HG02870 (cell line): ENCODE data around the gene PRMT1.

Experiments used
- ATAC-seq: cut with Tn5 transposase; IDR thresholded peaks from one replicate; pipeline ENCODE4 v1.9.1; 2021; ENCODE audit warnings: mild to moderate bottlenecking, moderate library complexity; ENCODE audit not compliant: unreplicated experiment

The PRMT1 gene

DNA sequence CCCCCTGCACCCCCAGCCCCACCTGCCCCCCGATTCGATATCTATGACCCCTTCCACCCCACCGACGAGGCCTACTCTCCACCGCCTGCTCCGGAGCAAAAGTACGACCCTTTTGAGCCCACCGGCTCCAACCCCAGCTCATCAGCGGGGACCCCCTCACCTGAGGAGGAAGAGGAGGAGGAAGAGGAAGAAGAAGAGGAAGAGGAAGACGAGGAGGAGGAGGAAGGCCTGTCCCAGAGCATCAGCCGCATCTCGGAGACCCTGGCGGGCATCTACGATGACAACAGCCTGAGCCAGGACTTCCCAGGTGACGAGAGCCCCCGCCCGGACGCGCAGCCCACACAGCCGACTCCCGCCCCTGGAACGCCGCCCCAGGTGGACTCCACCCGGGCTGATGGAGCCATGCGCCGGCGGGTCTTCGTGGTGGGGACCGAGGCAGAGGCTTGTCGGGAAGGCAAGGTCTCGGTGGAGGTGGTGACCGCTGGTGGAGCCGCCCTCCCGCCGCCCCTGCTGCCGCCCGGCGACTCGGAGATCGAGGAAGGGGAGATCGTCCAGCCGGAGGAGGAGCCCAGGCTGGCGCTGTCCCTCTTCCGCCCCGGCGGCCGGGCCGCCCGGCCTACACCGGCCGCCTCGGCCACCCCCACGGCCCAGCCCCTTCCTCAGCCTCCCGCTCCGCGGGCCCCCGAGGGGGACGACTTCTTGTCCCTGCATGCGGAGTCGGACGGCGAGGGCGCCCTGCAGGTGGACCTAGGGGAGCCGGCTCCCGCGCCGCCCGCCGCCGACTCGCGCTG, 25.8 kb upstream of the PRMT1 start:
- no peak for ATAC-seq

DNA sequence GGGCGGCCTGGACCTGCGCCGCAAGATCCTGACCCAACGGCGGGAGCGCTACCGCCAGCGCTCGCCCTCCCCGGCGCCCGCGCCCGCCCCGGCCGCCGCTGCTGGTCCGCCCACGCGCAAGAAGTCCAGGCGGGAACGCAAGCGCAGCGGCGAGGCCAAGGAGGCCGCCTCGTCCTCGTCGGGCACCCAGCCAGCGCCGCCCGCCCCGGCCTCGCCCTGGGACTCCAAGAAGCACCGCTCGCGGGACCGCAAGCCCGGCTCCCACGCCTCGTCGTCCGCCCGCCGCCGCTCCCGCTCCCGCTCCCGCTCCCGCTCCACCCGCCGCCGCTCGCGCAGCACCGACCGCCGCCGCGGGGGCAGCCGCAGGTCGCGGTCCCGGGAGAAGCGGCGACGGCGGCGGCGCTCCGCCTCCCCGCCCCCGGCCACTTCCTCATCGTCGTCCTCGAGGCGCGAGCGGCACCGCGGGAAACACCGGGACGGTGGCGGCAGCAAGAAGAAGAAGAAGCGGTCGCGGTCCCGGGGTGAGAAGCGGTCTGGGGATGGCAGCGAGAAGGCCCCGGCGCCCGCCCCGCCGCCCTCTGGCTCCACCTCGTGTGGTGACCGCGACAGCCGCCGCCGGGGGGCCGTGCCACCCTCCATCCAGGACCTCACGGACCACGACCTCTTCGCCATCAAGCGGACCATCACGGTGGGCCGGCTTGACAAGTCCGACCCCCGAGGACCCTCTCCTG, 25.1 kb upstream of the PRMT1 start:
- no peak for ATAC-seq

DNA sequence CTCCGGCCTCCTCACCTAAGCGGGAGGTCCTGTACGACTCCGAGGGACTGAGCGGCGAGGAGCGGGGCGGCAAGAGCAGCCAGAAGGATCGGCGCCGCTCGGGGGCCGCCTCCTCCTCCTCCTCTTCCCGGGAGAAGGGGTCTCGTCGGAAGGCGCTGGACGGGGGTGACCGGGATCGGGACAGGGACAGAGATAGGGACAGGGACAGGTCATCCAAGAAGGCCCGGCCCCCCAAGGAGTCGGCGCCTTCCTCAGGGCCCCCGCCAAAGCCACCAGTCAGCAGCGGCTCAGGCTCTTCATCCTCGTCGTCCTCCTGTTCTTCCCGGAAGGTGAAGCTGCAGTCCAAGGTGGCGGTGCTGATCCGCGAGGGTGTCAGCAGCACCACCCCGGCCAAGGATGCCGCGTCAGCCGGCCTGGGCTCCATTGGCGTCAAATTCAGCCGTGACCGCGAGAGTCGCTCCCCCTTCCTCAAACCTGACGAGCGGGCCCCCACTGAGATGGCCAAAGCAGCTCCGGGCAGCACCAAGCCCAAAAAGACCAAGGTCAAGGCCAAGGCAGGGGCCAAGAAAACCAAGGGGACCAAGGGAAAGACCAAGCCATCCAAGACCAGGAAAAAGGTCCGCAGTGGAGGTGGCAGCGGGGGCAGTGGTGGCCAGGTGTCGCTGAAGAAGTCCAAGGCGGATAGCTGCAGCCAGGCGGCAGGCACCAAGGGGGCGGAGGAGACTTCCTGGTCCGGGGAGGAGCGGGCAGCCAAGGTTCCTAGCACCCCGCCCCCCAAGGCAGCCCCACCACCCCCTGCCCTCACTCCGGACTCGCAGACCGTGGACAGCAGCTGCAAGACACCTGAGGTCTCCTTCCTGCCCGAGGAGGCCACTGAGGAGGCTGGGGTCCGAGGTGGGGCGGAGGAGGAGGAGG, 24.3 kb upstream of the PRMT1 start:
- no peak for ATAC-seq

DNA sequence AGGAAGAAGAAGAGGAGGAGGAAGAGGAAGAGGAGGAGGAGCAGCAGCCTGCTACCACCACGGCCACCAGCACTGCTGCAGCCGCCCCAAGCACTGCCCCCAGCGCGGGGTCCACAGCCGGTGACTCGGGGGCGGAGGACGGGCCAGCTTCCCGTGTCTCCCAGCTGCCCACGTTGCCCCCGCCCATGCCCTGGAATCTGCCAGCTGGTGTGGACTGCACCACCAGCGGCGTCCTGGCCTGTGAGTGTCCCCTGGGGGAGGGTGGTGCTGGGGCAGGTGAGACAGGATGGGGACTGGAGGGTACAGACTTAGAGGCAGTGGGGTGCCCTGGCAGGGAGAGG, 23.6 kb upstream of the PRMT1 start:
- ATAC-seq: no peak

DNA sequence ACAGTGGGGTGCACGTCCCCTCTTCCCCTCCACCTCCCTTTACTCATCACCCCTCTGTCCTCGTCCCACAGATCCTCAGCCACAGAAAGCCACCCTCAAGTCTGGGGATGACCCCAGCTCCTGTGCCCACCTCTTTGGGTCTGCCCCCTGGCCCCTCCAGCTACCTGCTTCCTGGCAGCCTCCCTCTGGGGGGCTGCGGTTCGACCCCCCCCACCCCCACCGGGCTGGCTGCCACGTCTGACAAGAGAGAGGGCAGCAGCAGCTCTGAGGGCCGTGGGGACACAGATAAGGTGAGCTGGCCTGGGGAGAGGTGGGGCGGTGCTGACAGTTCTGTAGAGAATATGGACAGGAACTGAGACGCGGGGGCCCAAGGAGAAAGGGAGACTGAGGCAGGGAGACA, 22.5 kb upstream of the PRMT1 start:
- ATAC-seq: no peak

DNA sequence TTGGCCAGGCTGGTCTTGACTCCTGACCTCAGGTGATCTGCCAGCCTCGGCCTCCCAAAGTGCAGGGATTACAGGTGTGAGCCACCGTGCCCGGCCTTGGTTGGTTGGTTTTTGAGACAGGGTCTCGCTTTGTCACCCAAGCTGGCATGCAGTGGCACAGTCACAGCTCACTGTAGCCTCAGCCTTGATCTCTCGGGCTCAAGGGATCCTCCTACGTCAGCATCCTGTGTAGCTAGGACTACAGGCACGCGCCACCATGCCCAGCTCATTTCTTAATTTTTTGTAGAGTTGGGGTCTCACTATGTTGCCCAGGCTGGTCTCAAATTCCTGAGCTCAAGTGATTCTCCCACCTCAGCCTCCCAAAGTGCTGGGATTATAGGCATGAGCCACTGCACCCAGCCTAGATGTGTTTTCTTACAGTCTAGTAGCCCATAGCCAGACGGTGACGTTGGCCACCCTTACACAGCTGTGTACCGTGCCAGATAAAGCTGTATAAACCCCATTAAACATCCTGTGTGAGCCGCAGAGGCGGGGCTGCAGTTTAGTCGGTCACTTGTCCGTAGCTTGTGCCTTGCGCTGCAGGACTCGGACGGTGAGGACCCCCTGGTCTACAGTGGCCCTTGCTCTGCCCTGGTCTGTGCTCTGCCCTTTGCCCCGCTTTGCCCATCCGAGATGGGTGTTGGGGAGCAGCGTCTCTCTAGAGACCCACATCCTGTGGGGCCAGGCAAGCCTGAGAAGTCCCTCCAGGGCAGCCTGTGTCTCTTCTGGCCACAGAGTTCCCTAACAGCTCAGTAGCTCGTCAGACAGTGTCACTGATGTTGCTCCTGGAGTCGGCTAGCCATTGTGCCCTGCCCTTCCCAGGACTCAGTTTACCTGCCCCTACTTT, 21.3 kb upstream of the PRMT1 start:
- no peak for ATAC-seq

DNA sequence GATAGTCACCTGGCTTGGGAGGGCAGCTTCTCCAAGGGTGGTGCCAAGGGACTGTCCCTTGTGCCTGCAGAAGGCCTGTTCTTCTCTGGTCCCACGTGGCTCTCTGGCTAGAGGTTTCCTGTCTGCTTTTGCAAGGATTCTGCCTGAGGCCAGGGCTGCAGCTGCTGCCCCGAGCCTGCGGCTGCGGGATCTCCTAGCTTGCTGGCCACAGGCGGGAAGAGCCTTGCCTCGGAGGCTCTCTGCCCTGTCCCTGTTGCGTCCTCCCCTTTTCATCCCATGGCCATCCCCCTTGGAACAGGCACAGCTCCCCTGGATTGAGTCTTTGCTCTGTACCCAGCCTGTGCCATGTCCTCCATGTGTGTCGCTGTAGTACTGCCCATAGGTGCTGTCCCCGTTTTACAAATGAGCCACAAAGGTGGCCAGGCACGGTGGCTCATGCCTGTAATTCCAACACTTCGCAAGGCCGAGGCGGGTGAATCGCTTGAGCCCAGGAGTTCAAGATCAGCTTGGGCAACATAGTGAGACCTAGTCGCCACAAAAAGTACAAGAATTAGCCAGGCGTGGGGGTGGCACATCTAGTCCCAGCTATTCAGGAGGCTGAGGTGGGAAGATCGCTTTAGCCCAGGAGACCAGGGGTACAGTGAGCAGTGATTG, 20.5 kb upstream of the PRMT1 start:
- ATAC-seq: no peak

DNA sequence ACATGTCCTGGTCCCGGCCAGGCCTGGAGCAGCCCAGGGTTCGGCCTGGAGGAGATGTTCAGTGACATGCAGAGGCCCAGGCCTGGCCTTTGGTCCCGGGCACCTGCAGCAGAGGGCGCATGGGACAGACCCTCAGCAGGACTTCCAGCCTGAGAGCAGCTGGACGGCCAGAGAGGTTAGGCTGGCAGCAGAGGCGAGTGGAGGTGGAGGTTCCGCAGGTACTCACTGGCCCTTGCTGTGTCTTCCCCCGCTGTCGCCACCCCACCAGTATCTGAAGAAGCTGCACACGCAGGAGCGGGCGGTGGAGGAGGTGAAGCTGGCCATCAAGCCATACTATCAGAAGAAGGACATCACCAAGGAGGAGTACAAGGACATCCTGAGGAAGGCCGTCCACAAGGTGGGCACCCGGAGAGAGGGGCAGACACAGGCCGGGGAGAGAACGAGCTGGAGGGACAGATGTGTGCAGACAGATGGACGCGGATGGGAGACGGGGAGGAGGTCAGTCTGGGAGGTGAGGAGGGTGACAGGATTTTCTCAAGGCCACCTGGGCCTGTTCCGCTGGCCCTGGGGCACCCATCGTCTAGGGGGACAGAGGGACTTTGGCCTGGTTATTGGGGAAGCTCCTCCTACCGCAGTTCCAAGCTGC, 19.5 kb upstream of the PRMT1 start:
- ATAC-seq: no peak

DNA sequence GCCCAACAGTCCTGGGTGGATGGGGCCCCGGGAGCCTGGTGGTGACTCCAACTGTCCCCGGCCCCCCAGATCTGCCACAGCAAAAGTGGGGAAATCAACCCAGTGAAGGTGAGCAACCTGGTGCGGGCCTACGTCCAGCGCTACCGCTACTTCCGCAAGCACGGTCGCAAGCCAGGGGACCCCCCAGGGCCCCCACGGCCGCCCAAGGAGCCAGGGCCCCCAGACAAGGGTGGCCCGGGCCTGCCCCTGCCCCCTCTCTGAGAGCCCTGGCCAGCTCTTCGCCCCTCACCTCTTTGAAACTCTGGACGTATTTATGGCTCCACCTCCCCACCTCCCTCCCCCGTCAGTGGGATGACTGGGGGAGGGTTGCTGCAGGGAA, 18.9 kb upstream of the PRMT1 start:
- ATAC-seq: no peak

DNA sequence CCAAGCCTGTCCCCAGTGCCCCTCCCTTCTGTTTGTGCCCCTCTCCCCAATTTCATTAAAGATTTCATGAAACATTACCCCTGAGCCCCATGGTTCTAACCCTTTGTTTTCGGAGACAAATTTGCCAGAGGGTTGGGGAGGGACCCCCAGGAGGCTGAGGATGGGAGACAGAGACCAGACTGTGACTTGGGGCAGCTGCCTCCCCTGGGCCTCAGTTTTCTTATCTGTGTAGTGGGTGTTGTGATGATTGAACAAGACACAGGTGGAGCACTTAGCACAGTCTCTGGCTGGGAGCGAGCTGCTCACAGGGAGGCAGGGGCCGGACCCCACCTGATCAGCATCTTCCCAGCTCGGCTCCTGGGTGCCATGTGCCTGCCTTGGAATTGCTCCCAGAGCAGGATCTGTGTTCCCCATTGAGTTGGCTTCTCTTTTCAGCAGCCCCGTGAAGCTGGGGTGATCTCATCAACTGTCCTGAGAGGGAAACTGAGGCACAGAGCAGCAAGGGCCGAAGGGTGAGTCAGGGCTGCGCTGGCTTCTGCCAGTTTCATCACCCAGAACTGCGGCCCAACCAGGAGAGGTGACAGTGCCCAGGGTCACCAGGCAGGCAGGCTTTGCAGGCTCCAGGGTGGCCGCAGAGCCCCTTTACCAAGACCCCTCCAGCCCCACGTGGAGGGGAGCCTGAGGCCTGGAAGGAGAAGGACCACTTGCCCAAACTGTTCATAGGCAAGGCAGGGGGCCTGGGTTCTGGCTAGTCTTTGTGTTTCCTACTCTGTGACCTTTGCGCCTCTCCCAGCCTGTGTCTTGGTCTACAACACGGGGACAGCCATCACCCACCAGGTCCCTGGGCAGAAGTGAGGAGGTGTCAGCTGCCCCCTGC, 18.3 kb upstream of the PRMT1 start:
- ATAC-seq: no peak

DNA sequence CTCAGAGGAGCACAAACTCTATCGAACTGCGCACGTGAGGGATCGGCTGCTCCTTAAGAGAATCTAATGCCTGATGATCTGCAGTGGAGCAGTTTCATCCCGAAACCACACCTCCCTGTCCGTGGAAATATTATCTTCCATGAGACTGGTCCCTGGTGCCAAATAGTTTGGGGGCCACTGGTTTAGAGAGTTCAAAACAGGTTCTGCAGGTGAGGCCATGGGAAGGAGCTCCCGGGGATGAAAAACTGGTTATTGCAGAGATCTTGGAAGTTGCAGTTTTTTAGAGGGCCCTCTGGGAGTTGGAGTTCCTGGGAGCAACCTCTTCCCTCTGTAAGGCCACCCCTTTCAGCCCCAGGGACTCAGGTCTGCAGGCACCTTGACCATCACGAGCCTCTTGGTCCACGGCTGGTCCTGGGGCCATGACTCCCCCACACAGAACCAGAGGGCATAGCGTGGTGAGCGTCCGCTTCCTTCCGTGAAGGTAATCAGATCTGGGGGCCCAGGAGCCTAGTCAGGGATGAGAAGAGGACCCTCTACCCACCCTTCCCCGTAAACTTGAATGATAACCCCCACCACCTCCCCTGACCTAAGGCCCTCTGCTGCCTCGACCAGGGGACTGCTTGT, 16.6 kb upstream of the PRMT1 start:
- ATAC-seq: no peak

DNA sequence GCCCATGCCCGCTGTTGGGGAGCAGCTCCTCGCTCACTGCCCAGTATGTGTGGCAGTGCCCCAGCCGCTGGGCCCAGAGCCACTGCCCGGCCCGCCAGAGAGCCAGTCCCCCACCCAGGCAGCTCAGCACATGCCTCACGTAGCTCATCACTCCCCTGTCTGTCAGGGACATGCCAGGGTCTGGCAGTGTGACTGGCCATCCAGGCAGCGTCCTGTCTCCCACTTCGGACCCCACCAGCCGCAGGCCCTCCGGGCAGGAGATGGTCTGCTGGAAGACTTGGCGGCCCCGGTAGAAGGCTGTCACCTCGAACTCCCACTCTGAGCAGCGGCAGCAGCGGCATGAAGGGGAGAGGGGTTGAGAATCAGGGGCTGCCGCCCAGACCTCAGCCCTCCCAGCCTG, 15.1 kb upstream of the PRMT1 start:
- no peak for ATAC-seq

DNA sequence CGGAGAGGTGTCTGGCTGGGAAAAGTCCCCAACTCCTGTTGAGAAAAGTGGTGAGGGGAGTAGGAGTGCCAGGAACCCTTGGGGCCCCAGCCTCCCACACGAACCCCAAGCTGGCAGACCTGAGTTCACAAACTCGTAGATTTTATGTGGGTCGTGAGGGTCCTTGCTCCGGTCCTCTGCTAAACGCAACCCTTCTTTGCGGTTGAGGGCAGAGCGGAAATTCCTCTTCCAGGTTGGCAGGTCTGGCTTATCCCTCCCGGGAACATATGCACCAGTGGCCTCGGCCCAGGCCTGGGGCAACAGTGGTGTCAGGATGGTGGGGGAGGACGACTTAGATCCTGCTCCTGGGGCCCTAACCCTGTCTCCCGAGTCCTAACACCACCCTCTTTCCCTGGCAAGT, 13.8 kb upstream of the PRMT1 start:
- no peak for ATAC-seq

DNA sequence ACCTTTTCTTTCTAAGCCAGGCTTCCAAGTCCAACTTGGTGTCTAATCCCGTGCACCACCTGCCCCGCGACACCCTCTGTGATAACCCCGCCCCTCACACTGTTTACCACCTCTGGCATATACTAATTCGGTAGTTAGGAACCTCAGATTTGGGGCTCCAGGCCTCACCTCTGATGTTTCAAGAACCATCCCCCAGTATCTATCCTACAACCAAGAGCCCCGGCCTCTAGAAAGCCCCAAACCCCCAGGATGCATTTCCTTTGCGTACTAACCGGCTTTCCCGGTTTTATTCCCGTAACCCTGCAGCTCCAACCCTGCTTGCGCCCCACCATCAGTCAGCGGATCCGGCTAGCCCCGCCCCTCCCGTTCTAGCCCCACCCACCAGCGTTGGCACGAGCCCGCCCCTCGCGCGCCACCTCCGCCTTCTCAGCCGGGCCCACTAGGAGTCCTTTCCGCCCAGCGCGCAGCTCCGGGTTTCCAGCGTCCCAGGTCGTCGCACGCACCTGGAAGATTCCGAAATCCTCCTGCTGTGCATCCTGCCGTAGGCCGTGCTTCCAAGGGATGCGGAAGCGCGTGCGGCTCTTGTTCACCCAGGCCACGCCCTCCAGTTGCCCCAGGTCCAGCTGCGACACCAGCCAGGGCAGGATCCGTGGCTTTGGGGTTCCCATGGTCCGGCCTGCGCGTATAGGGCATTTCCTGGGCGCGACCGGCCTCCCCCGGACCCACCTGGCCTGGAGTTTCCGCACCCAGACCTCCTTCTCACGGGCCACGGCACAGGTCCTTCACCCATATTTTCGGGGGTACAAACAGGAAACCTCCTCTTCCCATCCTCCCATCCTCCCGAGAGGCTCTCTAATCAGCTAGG, 12.7 kb upstream of the PRMT1 start:
- no peak for ATAC-seq

DNA sequence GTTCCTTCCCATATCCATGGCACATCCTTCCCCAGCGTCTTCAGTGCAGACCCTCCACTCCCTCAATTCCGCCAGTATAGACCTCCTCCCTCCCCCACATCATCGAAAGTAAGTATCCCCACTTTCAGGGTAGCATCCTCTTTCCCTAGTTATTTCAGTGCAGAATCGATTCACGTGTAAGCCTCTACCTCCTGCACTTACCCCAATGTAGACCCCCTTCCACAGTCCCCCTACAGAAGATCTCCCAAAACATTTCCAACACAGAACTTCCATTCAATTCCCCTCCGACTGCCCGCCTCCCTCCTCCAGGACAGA, 12.1 kb upstream of the PRMT1 start:
- no peak for ATAC-seq

DNA sequence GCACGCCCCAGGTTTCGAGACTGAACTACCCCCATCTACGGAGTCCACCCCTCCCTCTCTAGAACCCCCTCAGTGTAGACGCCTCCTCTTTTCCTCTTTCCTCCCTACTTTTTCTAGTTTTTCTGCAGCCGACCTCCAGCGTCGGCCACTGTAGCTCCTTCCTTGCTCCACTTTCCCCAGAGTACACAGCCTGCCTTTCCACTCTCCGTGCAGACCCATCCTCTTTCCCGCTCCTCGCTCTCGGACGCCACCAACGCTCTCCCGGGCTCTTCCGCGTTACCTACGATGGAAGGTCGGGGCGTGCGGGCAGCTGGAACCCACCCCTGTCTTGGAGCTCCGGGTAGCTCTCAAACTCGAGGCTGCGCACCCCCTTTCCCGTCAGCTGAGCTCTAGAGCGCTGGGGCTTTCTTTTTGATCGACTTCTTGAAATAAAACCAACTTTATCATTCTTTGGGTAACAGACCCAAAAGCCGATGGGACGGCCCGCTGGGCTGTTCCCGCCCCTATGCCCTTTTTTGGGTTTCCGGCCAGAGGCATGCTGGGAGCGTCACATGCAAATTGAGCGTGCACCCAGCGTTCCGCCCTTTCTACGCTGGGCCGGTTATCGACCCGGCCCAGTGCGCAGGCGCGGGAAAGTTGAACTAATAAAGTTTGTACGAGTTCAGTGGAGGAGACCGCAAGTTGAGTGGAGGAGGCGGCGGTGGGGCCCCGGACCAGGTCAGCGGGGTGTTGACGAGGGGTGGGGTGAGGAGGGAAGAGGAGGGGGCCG, 11.5 kb upstream of the PRMT1 start, which contains the start of the genes BCL2L12 and IRF3:
Gene BCL2L12, plus strand, starts transcription at position 583 of the 769 bp plus-strand sequence. CDS start 760 bp downstream, outside the sequence.
Gene IRF3, minus strand, starts transcription at position 507 of the 769 bp plus-strand sequence. CDS start 1,019 bp downstream, outside the sequence.
- ATAC-seq: peak; percentile 84

DNA sequence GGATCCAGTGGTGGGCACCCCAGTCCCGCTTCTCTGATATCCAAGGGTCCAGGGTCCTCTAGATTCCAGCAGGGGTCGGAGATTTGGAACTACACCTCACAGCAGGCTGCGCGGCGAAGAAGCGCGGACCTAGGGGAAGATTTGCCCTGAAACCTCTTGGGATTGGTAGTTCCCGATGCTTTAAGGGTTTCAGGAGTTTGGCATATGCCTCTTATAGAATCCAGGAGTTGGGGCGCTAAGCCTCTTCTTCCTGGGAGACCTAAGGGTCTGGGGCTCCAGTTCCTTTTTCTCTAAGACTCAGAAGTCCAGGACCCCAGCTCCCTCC, 11.0 kb upstream of the PRMT1 start:
- no peak for ATAC-seq
